ENCODE results near the gene TCFL5.
A peak's percentile ranks its signal among the peaks of the same experiment; 100 is the strongest.

Gene TCFL5

DNA sequence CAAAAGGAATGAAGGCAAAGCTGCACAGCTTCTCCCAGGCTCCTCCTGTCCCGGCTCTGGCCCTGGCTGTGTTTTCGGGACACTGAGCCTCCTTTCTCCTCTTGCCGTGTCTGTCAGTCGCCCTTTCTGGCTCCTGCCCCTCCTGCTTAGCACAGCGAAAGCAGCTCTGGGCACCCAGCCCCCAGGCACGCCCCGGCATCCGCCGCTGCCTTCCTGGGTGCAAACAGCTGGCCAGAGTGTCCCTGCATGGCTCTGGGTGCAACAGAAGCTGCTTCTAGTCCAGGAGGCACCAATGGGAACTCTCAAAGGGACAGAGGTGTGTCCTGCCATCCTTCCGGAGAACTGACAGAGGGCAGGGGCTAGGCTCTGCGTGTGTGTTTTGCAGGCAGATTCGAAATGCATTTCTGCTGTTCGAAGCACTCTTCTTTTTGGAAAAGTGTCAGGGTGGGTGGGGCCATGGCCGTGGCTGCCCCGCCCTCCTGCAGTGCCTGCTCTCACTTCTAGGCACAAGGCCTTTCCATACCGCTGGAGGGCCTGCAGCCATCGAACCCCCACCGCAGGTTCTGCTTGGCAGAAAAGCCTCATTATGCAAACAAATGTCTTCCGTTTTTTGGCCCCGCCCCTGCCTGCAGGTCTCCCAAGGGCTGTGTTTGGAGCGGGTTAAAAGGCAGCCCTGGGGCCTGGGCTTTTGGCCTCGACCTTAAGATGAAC lies 29.3 kb downstream of the TCFL5 start:
- no peak for DNase-seq

DNA sequence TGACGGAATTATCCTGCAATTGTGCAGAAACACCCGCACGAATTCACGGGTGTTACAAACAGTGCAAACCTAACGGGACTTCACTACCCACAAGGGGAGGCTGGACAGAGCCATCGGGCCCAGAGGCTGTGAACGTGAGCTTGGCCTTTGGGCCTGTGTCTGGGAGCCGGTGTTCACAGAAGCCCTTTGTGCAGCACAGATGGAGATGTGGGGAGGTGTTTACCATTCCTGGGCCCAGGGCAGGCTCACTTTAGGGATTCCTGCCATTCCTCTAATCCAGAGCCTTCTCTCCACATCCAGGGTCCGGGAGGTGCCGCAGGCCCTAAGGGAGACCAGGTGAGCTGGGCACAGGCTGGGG lies 29.8 kb downstream of the TCFL5 start:
- DNase-seq = no peak

DNA sequence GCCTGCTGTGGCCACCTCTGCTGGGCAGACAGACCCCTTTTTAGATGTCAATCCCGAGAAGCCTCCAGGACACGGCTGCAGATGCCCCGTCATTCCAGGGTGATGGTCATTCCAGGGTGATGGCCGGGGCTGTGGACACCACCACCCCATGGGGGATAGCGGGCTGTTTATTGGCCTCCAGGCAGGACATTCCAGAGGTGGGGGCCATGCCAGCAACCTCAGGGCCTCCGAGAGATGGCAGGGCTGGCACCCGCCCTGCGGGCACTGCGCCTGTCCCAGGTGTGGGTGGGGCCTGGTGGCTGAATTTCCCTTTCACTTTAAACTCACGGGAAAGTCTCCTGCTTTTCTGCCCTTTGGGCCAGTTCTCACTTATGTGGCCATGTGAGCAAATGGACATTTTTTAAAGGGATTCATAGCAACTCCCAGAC lies 30.2 kb downstream of the TCFL5 start:
- no peak for DNase-seq

- no peak for DNase-seq
Measured at GRCh38 chr20:62830821-62831220, 30.8 kb downstream of the TCFL5 start.

- no peak for DNase-seq
Measured at GRCh38 chr20:62830251-62830650, 31.4 kb downstream of the TCFL5 start.

- DNase-seq = no peak
Measured at GRCh38 chr20:62829231-62830230, 32.1 kb downstream of the TCFL5 start.

DNA sequence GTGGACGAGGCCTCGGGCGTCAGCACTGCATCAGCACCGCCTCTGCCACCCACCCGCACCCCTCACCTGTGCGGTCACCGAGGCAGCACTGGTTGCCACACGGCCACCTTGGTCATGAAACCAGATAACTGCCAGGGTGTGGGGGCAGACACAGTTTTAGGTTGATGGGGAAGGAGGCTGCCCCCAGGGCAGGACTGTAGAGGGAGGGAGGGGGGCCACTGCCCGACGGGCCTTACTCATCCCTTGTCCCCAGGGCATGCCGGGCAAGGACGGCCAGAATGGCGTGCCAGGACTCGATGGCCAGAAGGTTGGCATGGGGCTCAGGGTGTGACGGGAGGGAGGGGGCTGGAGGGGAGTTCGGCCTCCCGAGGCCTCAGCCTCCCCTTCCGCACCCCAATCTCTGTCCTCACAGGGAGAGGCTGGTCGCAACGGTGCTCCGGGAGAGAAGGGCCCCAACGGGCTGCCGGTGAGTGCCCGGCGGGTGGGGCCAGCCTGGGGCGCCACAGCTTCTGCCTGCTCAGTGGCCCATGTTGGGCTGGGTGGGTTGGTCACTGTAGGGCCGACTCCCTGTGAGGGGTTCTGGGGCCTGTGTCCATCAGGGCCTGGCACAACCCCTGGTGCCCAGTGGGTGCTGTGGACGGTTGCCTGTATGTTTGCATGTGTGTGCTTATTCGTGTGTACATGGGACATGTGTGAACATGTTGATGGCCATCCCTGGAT lies 33.0 kb downstream of the TCFL5 start:
- no peak for DNase-seq

GRCh38 chr20:62828051-62828450 lies 33.6 kb downstream of the TCFL5 start:
- no peak for DNase-seq

- DNase-seq = no peak
Measured at GRCh38 chr20:62827311-62828038, 34.1 kb downstream of the TCFL5 start.

DNA sequence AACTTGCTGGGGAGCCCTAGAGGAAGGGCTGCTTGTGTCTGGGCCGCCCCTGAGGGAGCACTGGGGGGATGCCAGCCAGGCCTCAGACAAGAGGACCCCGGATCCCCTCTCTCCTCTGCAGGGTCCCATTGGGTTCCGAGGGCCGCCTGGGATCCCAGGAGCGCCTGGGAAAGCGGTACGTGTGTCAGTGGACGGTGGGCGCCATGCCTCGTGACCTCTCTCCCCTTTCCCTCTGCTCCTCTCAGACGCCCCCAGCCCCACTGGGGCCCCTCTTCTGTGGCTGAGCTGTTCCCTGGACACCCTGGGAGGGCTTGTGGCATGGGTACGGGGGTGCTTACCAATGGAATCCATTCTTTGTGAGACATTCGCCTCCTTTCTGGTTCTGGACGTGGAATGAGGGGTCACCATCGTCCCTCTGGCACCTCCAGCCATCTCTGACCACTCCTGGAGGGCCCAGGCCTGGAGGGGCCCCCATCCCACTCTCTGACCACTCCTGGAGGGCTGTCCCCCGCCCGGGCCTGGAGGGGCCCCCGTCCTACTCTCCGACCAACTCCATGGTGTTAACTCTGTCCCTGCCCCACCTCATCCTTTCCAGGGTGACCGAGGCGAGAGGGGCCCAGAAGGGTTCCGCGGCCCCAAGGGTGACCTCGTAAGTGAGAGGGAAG lies 34.8 kb downstream of the TCFL5 start:
- DNase-seq = no peak

DNA sequence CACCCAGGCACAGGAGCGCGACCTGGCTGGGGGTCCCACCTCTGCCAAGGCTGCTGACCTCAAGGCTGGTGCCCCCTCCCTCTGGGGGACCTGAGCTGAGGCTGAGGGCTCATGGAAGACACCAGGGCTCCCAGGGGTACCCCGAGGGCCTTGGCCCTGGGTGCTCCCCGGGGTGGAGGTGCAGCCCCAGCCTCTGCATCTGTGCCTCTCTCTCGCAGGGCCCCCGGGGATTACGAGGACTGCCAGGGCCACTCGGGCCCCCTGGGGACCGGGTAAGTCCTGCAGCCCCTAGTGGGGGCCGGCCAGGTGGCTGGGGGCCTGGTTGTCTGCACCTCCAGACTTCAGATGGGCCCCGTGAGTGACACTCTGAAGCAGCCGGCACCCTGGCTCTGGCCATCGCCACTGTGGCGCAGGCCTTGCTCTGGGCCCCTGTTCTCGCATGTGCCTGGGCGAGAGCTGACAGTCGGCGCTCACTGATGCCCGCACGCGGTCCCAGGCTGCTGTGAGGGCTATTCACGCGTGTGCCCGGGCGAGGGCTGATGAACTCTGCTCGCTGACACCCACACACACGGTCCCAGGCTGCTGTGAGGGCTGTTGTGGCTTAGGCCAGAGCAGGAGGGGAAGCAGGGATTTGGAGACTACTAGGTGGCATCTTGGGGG lies 35.5 kb downstream of the TCFL5 start:
- no peak for DNase-seq

DNA sequence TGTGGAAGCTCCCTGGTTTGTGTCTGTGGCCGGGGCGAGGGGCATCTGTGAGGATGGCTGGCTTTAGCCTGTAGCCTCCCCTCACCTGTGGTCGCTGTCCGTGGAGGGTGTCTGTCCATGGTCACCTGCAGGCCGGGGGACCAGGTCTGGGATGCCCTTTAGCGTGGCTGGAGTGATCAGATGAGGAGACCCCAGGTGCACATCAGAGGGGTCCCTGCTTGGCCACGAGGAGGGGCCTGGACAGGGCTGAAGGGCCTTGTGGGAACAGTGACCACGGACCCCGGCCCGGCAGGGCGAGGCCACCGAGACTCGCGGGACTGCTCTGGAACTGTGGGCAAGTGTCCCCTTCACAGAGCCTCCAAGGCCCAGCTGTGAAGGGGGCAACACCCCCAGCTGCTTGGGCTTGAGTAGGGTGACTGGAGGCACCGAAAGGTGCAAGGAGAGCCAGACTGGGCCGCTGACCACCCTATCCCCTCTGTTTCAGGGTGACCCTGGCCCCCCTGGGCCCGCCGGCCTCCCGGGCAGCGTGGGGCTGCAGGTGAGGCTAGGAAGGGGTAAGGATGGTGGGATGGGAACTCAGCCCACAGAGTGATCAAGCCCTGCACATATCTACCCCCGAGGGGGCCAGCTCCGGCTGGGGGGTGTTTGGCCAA lies 36.2 kb downstream of the TCFL5 start:
- DNase-seq = no peak

- DNase-seq = peak; percentile 51
Measured at GRCh38 chr20:62824476-62825332, 36.9 kb downstream of the TCFL5 start.

DNA sequence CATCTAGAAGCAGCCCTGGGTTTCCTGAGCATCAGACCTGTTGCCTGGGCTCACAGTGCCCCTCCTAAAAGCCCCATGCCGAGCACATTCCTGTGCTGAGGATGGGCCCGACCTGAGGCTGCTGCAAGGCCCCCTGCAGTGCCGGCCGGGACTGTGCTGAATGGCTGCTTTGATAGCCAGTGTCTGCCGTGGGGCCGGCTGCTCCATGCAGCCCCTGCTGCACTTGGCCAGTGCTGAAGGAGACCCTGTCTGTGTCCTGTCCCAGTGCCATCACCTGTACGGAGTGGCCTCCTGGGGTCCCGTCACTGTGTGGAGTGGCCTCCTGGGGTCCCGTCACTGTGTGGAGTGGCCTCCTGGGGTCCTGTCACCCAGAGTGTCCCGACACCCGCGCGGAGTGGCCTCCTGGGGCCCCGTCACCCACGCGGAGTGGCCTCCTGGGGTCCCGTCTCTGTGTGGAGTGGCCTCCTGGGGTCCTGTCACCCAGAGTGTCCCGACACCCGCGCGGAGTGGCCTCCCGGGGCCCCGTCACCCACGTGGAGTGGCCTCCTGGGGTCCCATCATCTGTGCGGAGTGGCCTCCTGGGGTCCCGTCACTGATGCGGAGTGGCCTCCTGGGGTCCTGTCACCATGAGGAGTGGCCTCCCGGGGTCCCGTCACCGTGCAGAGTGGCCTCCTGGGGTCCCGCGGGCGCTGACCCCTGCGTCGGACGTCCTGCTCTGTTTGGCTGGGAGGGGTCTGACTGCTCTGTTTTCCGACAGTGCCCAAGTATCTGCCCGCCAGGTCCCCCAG lies 37.7 kb downstream of the TCFL5 start:
- no peak for DNase-seq

DNA sequence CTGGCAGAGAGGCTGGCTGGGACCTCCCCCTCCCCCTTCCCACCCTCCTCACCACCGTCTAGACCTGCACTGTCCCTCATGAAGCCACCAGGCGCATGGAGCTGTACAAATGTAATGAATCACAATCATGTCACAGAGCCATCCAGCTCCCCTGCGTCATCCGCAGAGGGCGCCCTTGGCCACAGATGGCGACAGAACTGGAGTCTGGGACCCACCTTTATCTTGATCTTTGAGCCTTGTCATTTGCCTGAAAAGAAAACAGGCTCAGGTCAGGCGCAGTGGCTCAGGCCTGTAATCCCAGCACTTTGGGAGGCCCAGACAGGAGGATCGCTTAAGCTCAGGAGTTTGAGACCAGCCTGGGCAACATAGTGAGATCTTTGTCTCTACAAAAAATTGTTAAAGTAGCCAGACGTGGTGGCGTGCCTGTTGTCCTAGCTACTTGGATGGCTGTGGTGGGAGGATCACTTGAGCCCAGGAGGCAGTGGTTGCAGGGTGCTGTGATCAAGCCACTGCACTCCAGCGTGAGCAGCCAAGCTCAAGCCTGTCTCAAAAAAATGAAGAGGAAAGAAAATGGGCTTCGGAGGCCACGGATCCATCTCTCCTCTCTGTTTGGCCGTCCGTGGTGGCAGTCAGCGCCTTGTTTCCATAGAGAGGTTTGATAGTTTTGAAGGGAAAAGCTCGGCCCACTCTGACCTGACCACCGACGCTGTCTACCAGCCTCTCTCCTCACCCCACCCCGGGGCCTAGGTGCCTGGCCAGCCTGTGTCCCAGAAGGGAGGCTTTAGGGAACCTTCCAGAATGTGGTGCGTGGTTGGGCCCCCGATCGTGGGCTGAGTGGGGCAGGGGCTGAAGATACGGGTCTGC lies 38.6 kb downstream of the TCFL5 start:
- DNase-seq = no peak

- DNase-seq = no peak
Measured at GRCh38 chr20:62822239-62822787, 39.3 kb downstream of the TCFL5 start.

DNA sequence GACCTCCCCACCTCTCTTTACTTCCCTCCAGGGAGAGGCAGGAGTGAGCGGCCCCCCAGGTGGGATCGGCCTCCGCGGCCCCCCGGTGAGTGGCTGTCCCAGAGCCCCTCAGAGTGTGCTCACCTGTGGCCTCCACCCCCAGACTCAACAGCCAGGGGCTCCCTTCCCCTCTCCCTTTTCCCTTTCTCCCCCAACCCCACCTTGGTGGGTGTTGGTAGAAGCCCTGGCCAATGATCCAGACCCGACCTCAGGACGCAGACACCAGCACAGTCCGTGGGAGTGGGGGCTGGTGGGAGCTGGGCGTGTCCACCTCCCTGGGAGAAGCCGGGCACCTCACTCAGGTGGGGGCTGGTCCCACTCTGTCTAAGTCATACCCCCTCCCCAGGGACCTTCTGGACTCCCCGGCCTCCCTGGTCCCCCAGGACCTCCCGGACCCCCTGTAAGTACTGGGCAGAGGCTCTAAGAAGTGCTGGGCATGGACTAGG lies 39.9 kb downstream of the TCFL5 start:
- DNase-seq = no peak

Data from T-helper 9 cell (primary cell).